IMR-90 (cell line): Measurements from ENCODE around the gene TOP2B.

Source experiments
- POLR2A ChIP-seq: IDR thresholded peaks from 2 replicates; pipeline ENCODE4 v1.6.1; 2012; ENCODE audit warnings: mild to moderate bottlenecking, low read depth, low read length
- TF ChIP-seq, protein P1 (sequence below): conservative IDR thresholded peaks from 2 replicates; pipeline ENCODE4 v1.5.1; 2012; ENCODE audit warnings: mild to moderate bottlenecking, low read depth, low read length, improper control_type of control experiment

DNA sequence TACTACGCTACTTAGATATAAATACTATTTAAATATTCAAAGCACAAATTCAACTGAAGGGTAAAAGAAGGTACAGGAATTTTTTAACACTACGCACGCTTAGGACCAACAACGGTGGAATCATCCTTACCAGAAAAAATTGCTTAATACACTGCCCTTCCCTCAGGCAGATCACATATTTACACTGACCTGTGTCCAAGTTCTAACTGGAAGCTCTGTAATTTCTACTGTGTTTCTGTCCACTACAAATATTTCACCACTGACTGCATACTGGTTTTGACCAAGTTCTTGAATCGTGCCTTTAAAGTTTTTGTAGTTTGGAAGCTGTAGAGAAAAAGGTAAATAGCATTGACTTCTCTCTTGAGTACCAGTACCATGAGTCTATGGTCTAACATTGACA is 44.2 kb downstream of the TOP2B start:
- no peak for TF ChIP-seq POLR2A
- TF ChIP-seq, protein P1, sequence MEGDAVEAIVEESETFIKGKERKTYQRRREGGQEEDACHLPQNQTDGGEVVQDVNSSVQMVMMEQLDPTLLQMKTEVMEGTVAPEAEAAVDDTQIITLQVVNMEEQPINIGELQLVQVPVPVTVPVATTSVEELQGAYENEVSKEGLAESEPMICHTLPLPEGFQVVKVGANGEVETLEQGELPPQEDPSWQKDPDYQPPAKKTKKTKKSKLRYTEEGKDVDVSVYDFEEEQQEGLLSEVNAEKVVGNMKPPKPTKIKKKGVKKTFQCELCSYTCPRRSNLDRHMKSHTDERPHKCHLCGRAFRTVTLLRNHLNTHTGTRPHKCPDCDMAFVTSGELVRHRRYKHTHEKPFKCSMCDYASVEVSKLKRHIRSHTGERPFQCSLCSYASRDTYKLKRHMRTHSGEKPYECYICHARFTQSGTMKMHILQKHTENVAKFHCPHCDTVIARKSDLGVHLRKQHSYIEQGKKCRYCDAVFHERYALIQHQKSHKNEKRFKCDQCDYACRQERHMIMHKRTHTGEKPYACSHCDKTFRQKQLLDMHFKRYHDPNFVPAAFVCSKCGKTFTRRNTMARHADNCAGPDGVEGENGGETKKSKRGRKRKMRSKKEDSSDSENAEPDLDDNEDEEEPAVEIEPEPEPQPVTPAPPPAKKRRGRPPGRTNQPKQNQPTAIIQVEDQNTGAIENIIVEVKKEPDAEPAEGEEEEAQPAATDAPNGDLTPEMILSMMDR, result no peak
